Muscle layer of colon (tissue), 2 donors: ENCODE data around the gene SLC22A15.
"Not testable (repeated sequence)": the region's sequence is repeated elsewhere in the genome, so short reads cannot be mapped to it uniquely, and the experiment has no call there.

Experiments used
- H3K27ac ChIP-seq: one replicate; pipeline ENCODE4 v1.7.0; 2013; ENCODE audit warnings: low read depth, mild to moderate bottlenecking, low read length, moderate library complexity
- H3K27me3 ChIP-seq, 2 donors: one replicate each; pipeline ENCODE4 v1.7.0; 2013; ENCODE audit warnings: low read length in 2 of 2, mild to moderate bottlenecking in 2 of 2; ENCODE audit not compliant: insufficient read depth in 2 of 2, control insufficient read depth in 1 of 2
- H3K36me3 ChIP-seq: one replicate; pipeline ENCODE4 v1.7.0; 2013; ENCODE audit warnings: mild to moderate bottlenecking, low read length; ENCODE audit not compliant: insufficient read depth
- H3K4me1 ChIP-seq: one replicate; pipeline ENCODE4 v1.7.0; 2013; ENCODE audit warnings: mild to moderate bottlenecking, low read length; ENCODE audit not compliant: insufficient read depth
- H3K4me3 ChIP-seq, 2 donors: one replicate each; pipeline ENCODE4 v1.7.0; 2013; ENCODE audit warnings: low read length in 2 of 2, low read depth in 1 of 2, mild to moderate bottlenecking in 1 of 2, moderate library complexity in 1 of 2
- H3K9ac ChIP-seq: one replicate; pipeline ENCODE4 v1.7.0; 2013; ENCODE audit warnings: low read length
- H3K9me3 ChIP-seq: one replicate; pipeline ENCODE4 v1.7.0; 2013; ENCODE audit warnings: mild to moderate bottlenecking, low read length
- donor health status: abdominal sarcoma.
- donor health status: Adenocarcinoma of cecum.

The SLC22A15 gene

DNA sequence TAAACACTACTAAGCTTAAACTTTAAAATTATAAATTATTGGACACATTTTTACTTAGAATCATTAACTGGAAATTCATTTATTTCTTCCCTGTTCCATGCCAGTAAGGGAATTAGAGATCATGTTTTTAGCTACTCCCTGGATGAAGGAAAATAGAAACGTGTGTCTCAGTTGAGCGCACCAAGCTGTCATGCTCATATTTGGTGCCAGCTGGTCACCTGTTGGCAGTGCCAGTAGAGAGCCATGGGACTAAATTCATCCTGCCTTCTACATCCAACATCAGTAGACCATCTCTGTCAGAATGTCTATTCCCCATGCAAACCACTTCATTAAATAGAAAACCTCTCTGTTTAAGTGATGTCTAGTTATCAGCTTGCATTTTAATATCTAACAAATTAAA lies 17.4 kb upstream of the SLC22A15 start:
- Histone ChIP-seq H3K4me3 (no peak overlapping the region), H3K9me3 (no peaks in the 10 kb centered on the region), H3K36me3 (no peaks in the 10 kb centered on the region), H3K4me1 (no peaks in the 10 kb centered on the region), H3K27me3 (no peaks in the 10 kb centered on the region), H3K9ac (no peak overlapping the region), H3K27ac (no peak overlapping the region)

DNA sequence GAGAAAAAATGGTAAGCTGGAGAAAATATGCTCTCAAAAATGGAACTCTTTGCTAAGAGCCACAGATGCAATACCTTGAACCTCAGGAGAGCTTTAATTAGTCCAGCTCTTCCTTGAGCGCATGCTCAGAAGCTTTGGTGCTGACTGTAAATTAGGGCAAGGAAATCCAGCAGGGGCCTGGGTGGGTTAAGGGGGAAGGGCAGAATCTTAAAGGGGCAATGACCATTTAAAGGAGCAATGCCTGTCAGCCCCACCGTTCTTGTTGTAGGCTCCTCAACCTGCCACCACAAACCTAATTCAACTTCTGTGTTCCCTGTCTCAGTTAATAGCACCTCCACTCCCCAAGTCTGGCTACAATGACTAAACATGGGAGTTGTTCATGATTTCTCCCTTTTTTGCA lies 6.8 kb upstream of the SLC22A15 start:
- no peaks in the 10 kb centered on the region for H3K4me1 ChIP-seq
- H3K9ac ChIP-seq, result no peak overlapping the region
- no peaks in the 10 kb centered on the region for H3K36me3 ChIP-seq
- no peak overlapping the region for H3K4me3 ChIP-seq
- no peaks in the 10 kb centered on the region for H3K9me3 ChIP-seq
- H3K27me3 ChIP-seq, result no peaks in the 10 kb centered on the region
- no peak overlapping the region for H3K27ac ChIP-seq

DNA sequence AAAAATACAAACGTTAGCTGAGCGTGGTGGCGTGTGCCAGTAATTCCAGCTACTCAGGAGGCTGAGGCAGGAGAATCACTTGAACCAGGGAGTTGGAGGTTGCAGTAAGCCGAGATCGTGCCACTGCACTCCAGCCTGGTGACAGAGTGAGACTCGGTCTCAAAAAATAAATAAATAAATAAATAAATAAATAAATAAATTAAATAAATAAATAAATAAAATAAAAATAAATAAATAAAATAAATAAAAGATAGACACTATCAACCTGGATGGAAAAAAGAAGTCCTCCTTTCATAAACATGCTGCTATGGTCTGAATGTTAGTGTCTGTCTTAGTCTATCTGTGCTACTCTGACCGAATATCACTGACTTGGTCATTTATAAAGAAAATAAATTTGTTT lies 4.5 kb upstream of the SLC22A15 start:
- not testable (repeated sequence) for H3K4me3 ChIP-seq, H3K27ac ChIP-seq, H3K4me1 ChIP-seq, H3K27me3 ChIP-seq, H3K9me3 ChIP-seq, H3K36me3 ChIP-seq, H3K9ac ChIP-seq

DNA sequence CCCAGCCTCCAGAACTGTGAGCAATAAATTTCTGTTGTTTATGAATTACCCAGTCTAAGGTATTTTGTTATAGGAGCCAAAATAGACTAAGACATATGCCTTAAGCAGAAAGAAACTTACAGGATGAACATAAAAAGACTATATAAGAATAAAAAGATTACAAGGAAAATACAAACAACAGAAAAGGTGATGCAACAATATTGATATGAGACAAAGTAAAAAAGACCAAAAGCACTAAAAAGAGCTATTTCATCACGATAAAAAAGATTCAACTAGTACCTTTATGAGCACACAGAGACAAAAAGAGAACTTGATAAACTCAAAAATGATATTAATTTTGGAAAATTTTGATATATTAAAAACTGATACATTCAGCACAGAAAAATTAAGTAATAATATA lies 3.2 kb upstream of the SLC22A15 start:
- Histone ChIP-seq H3K9me3 (no peaks in the 10 kb centered on the region), H3K27ac (no peak overlapping the region), H3K27me3 (peaks cover 5 to 8% of the 10 kb centered on the region in 2 donors), H3K4me3 (no peak overlapping the region), H3K4me1 (no peaks in the 10 kb centered on the region), H3K9ac (no peak overlapping the region), H3K36me3 (no peaks in the 10 kb centered on the region)

DNA sequence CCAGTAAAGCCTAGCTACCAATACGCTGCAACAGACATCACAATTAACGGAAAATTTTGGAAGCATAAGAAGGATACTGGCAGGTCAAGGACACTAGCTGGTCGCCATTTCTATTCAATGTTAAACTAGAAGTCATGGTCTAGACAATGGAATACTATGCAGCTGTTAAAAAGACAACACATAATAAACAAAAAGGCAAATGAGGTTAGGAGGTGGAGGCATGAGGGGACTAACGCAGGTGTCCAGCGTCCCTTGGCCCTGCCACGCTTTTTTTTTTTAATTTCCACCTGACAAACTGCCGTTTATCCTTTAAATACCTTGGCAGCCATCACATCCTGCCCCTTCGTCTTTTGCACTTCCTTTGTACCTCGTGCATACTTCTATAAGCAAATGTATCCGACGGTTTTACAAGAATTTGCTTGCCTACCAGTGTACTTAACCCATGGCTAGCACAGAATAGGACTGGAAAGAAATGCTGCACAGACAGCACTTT lies 698 bp upstream of the SLC22A15 start:
- no peaks in the 10 kb centered on the region for H3K36me3 ChIP-seq
- no peaks in the 10 kb centered on the region for H3K4me1 ChIP-seq
- H3K9ac ChIP-seq, result no peak overlapping the region
- no peaks in the 10 kb centered on the region for H3K9me3 ChIP-seq
- peaks cover 5 to 8% of the 10 kb centered on the region in 2 donors for H3K27me3 ChIP-seq
- no peak overlapping the region for H3K27ac ChIP-seq
- peak overlapping the region; percentile 61 to 62 for H3K4me3 ChIP-seq

DNA sequence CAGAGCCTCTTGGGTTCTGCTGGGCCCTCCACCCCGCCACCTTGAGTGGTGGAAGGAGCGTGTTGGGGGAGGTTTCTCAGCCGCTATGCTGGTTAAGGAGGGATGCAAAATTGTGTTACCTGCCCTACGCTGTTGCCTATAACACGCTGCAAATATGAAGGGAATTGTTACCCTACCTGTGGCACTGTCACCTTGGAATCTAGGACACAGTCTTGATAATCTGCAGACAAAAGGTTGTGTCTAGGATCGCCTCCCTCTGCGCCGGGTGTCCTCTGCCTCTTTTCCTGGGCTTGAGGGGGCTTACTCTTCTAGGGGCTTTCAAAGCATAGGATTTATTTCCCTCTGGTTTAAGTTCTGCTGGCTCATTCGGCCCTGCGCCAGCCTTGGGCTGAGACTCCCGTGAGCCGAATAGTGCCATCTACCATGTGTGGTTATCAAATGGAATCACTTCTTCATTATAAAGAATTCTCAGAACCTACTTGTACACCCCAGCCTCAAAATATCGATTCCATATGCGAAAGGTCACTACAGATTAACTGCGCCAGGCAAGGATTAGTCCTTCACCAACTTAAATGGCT lies 697 bp downstream of the SLC22A15 start:
- Histone ChIP-seq H3K4me3 (peak overlapping the region; percentile 41 to 45), H3K36me3 (no peaks in the 10 kb centered on the region), H3K27me3 (peaks cover 5 to 8% of the 10 kb centered on the region in 2 donors), H3K9me3 (no peaks in the 10 kb centered on the region), H3K27ac (no peak overlapping the region), H3K4me1 (no peaks in the 10 kb centered on the region), H3K9ac (no peak overlapping the region)

DNA sequence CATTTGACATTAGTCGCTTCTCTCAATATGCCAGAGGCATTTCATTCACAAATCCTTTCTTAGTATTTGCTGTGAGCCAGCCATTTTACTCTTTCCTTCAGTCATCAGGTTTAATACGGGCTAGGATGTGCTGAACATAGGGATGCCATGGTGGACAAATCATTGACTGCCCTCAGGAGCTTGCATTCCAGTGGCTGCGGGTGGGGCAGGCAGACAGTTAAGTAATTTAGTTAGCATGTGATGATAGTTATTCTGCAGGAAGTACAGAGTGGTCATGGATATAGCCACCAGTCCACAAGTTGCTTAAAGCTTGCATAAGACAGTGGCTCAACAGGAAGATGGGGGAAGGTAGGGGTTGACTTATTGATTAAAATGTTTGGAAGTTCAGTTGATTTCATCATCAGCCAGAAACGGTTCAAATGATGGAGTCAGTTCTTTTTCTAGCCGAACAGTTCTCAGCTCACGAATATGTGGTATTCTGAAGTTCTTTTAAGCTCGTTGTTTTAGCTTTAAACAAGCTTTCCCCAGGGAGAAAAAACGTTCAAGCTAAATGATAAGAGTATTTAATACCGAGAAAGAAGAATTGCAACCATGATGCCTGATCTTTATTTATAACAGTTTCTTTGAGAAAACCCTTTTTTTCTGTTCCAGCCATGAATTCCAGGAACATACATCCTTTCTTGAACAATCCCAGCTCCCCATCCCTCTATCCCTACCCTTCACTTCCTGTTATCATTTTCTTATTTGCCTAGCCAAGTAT lies 1.4 kb downstream of the SLC22A15 start:
- H3K9me3 ChIP-seq, result no peaks in the 10 kb centered on the region
- H3K27me3 ChIP-seq, result peaks cover 5 to 8% of the 10 kb centered on the region in 2 donors
- no peak overlapping the region for H3K27ac ChIP-seq
- no peaks in the 10 kb centered on the region for H3K36me3 ChIP-seq
- no peaks in the 10 kb centered on the region for H3K4me1 ChIP-seq
- H3K4me3 ChIP-seq, result no peak overlapping the region
- H3K9ac ChIP-seq, result no peak overlapping the region

DNA sequence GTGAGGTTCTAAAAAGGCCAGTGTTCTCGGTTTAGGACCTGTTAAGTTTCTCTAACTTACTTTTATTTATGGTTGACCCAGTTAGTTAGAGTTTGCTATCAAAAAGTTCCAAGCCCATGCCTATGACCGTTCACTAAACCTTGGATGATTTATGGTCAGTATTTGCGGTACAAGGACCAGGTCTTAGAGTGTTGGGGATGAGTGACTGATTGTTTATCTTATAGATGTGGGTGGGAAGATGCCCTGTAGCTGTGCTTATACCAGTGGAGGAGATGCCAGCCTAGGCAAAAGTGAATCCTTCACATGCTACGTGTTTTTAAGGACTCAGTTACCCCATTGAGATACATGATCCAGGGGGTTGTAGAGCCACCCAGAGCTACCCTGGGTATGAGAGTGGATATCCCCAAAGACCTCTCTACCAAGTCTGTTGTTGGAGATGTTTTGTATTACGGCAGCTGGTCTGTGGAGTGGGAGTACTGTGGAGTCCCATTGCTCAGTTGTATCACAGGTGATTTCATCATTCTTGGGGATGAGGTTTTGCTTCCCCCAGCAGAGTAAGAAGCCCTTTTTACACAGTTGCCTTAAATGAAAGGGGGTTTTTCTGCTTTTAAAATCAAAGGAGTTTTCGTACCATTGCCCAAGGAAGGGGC lies 2.1 kb downstream of the SLC22A15 start:
- H3K27ac ChIP-seq, result no peak overlapping the region
- H3K4me3 ChIP-seq, result no peak overlapping the region
- no peaks in the 10 kb centered on the region for H3K36me3 ChIP-seq
- H3K9me3 ChIP-seq, result no peaks in the 10 kb centered on the region
- peaks cover 5 to 8% of the 10 kb centered on the region in 2 donors for H3K27me3 ChIP-seq
- no peak overlapping the region for H3K9ac ChIP-seq
- no peaks in the 10 kb centered on the region for H3K4me1 ChIP-seq

DNA sequence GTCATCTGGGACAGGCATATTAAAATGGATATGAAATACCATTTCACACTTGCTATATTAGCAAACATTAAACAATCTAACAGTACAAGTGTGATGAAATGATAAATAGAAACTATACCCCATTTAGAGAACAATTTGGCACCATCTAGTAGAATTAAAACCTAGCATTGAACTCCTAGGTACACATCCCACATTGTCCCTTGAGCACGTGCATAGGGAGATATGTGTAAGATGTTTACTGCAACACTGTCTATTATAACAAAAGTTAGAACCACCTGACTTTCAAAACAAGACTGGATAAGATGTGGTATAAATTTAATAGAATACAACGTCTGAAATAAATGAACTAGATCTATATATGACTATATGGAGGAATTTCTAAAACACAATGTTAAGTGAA lies 3.8 kb downstream of the SLC22A15 start:
- no peaks in the 10 kb centered on the region for H3K9me3 ChIP-seq
- H3K27me3 ChIP-seq, result peaks cover 5 to 8% of the 10 kb centered on the region in 2 donors

DNA sequence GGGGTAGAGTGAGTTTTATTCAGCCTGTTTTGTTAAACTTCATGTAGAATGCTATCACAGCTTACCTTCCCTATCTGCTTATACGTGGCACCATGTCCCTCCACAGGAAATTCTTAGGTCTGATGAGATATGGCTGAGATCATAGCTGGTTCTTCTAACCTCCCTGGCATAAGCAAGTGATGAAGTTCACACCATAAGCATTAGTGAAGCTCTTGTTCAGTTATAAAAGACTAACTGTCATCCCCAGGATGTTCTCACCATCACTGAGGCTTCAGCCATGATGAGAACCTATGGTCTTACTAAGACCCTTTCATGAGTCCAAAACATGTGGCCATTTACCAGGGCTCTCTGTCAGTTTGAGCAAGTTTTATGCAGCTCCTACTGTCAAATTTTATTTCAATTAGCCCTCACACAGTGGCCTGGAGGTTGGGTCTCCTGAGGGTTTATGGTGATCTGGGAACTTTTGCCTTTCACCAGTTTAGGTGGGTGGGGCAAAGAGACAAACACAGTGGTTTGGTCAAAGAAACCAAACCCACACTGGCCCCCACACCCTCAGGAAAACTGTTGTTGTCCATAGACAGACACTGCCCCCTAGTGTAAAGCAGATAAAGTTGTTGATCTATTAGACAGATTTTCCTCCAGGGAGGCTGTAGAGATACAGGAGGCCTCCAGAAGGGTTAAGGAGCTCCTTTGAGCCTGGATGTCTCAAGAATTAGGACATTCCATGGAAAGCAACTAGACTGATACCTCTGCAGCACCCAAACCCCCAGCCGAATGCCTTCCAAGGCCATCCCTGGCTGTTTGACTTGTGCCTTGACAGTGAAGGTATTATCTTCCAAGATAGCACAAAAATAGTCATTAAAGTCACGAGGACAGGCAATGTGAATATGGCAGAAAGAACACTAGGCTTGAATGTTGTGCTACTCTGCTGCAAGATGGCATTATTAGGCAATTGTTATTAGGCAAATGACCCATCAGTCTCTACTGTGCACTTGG lies 5.0 kb downstream of the SLC22A15 start:
- H3K27ac ChIP-seq, result no peak overlapping the region
- no peak overlapping the region for H3K9ac ChIP-seq
- H3K4me1 ChIP-seq, result no peaks in the 10 kb centered on the region
- H3K4me3 ChIP-seq, result no peak overlapping the region
- peaks cover 5 to 8% of the 10 kb centered on the region in 2 donors for H3K27me3 ChIP-seq
- no peaks in the 10 kb centered on the region for H3K36me3 ChIP-seq
- no peaks in the 10 kb centered on the region for H3K9me3 ChIP-seq

More for the DNA sequence above, 3.8 kb downstream of the SLC22A15 start:
- Histone ChIP-seq H3K27ac (no peak overlapping the region), H3K4me1 (no peaks in the 10 kb centered on the region), H3K36me3 (no peaks in the 10 kb centered on the region), H3K4me3 (no peak overlapping the region), H3K9ac (no peak overlapping the region)

DNA sequence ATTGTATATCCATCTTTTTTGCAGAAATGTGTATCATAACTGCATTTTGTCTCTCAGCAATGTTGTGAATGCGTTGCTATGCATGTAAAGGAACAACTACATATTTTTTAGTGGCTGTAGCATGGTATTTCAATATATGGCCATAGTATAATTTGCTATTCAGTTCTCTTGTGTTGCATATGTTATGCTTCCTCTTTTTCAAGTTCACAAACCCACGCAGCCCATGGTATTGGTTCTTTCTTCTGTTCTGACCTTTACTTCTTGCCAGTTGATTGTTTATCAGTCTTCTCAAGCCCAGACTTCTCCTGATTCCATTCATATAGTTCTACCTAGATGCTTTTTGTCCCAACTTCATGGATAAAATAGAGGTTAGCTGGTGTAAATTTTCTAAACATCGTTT lies 6.1 kb downstream of the SLC22A15 start:
- Histone ChIP-seq H3K4me3 (no peak overlapping the region), H3K9me3 (no peaks in the 10 kb centered on the region), H3K27me3 (peaks cover 0 to 2% of the 10 kb centered on the region in 2 donors), H3K9ac (no peak overlapping the region), H3K27ac (no peak overlapping the region), H3K36me3 (no peaks in the 10 kb centered on the region), H3K4me1 (no peaks in the 10 kb centered on the region)
